HepG2 (cell line): Measurements from ENCODE around the gene RNASE11. TPM values are rescaled to one million over a fixed set of nuclear protein-coding genes. Genes with fewer than 3 reads are reported as not detected.

Experiments
- ATAC-seq: fragments of 200-7000 bp; cut with Tn5 transposase; 3 replicates; pipeline ENCODE4 v1.9.1; 2020; ENCODE audit warnings: mild to moderate bottlenecking, moderate library complexity
- BruUV-seq: library from RNA; stranded (reverse); fragments of 400-500 nt; replicated peaks from 2 replicates; lab custom pipeline; 2021; lab: Mats Ljungman, UMichigan
- CTCF ChIA-PET: fragments of 300-600 bp; formaldehyde crosslinking; extraction: SDS; loops from one replicate; lab custom pipeline; 2021; ENCODE audit warnings: low total read pairs, inconsistent platforms, low intra/inter-chr PET ratio; lab: Yijun Ruan, JAX
- POLR2A ChIA-PET: fragments of 350-600 bp; sonication (Branson Sonifier 250); formaldehyde crosslinking; loops from one replicate; lab custom pipeline; 2020; ENCODE audit warnings: antibody characterized with exemption, inconsistent platforms; lab: Yijun Ruan, JAX
- DNase-seq: peaks from one replicate; pipeline ENCODE4 v3.0.0-alpha.2; 2015; ENCODE audit warnings: low spot score
- FAIRE-seq: peaks from 3 replicates; lab custom pipeline; 2011; peaks lifted over from hg19 to GRCh38; lab: Jason Lieb, UNC
- H2AFZ ChIP-seq: one replicate; pipeline ENCODE4 v1.6.1; 2011; ENCODE audit warnings: low read length, inconsistent platforms
- H3K27ac ChIP-seq: fragments of 300-600 bp; 3 replicates; pipeline ENCODE4 v1.8.0; 2011; ENCODE audit warnings: mixed run types, mild to moderate bottlenecking, mixed read lengths, low read length, inconsistent platforms; ENCODE audit not compliant: insufficient read depth; ENCODE audit errors: extremely low read length
- H3K27me3 ChIP-seq, 2 experiments: fragments of 200-600 bp in 1 of 2; 2 replicates in 1 of 2; 3 replicates in 1 of 2; pipeline versions ENCODE4 v1.6.0 to v1.8.0; 2011; ENCODE audit warnings: low read length in 2 of 2, mild to moderate bottlenecking in 2 of 2, moderate library complexity in 2 of 2, inconsistent platforms in 1 of 2; ENCODE audit not compliant: insufficient read depth in 2 of 2, control insufficient read depth in 1 of 2
- H3K36me3 ChIP-seq, 2 experiments: fragments of 200-600 bp in 1 of 2; replicated peaks in 1 of 2; 2 replicates in 1 of 2; 3 replicates in 1 of 2; pipeline versions ENCODE4 v1.5.1 to v1.8.0; 2011; ENCODE audit warnings: low read length in 2 of 2, inconsistent platforms in 1 of 2; ENCODE audit not compliant: insufficient read depth in 2 of 2, control insufficient read depth in 1 of 2
- H3K4me1 ChIP-seq: 2 replicates; pipeline ENCODE4 v1.5.1; 2012; ENCODE audit warnings: low read length, inconsistent platforms; ENCODE audit not compliant: insufficient read depth
- H3K4me2 ChIP-seq: 2 replicates; pipeline ENCODE4 v1.6.0; 2011; ENCODE audit warnings: low read depth, low read length, inconsistent platforms
- H3K4me3 ChIP-seq, 3 experiments: fragments of 200-600 bp in 1 of 3; sonication (generic), shearing (Covaris generic) in 1 of 3; replicated peaks in 1 of 3; 2 replicates each; pipeline ENCODE4 v1.5.1; 2011 to 2016; ENCODE audit warnings: low read length in 3 of 3, inconsistent platforms in 2 of 3, low read depth in 2 of 3, mild to moderate bottlenecking in 2 of 3, control low read depth in 1 of 3, mixed read lengths in 1 of 3; ENCODE audit not compliant: insufficient read depth in 1 of 3
- H3K79me2 ChIP-seq: one replicate; pipeline ENCODE4 v1.6.1; 2011; ENCODE audit warnings: low read length, inconsistent platforms; ENCODE audit not compliant: insufficient read depth
- H3K9ac ChIP-seq: 2 replicates; pipeline ENCODE4 v1.6.0; 2011; ENCODE audit warnings: mild to moderate bottlenecking, low read depth, low read length, inconsistent platforms; ENCODE audit not compliant: insufficient read depth
- H3K9me3 ChIP-seq: 2 replicates; pipeline ENCODE4 v1.5.1; 2012; ENCODE audit warnings: mild to moderate bottlenecking, low read length
- H4K20me1 ChIP-seq: 2 replicates; pipeline ENCODE4 v1.6.0; 2011; ENCODE audit warnings: inconsistent platforms, mild to moderate bottlenecking, low read length, moderate library complexity; ENCODE audit not compliant: insufficient read depth
- CSRNP1 ChIP-seq: sonication (generic); formaldehyde crosslinking; IDR thresholded peaks from 2 replicates; pipeline ENCODE4 v1.8.1; 2023; ENCODE audit warnings: mild to moderate bottlenecking, missing genetic modification reagents
- DR1 ChIP-seq: sonication (generic); formaldehyde crosslinking; IDR thresholded peaks from 2 replicates; pipeline ENCODE4 v1.8.0; 2021; ENCODE audit warnings: mild to moderate bottlenecking, missing genetic modification reagents, inconsistent platforms
- FOXK1 ChIP-seq: sonication (generic); formaldehyde crosslinking; IDR thresholded peaks from 2 replicates; pipeline ENCODE4 v1.4.0; 2020; ENCODE audit warnings: low read depth, missing genetic modification reagents, borderline replicate concordance
- SNAPC2 ChIP-seq: sonication (generic); formaldehyde crosslinking; IDR thresholded peaks from 2 replicates; pipeline ENCODE4 v1.8.1; 2022; ENCODE audit warnings: mild to moderate bottlenecking, missing genetic modification reagents
- TEAD3 ChIP-seq: optimal IDR thresholded peaks from 2 replicates; pipeline ENCODE3; 2016; ENCODE audit warnings: borderline replicate concordance
- ZNF7 ChIP-seq: IDR thresholded peaks from 2 replicates; pipeline ENCODE4 v1.6.1; 2016; ENCODE audit warnings: missing biosample characterization, missing genetic modification reagents
- WGBS: methylation state at CpG from one replicate; pipeline ENCODE4 v1.1.6; 2017; ENCODE audit warnings: low lambda C conversion rate; 5-methylcytosine and 5-hydroxymethylcytosine counted together
- in situ Hi-C: cut with HindIII; loops from 2 replicates; pipeline ENCODE4 v1.10.0; 2017; ENCODE audit warnings: low pct_unique_long_range_greater_than_20kb; ENCODE audit not compliant: extremely low pct_ligation_motif_present
- intact Hi-C: fragments of 100-400 bp; cut with micrococcal nuclease; formaldehyde crosslinking; loops from one replicate; pipeline ENCODE4 v1.10.0; 2022; ENCODE audit not compliant: unreplicated experiment
- polyA plus RNA-seq, 8 experiments: library from polyadenylated mRNA; depleted of rRNA in 3 of 8; stranded (reverse) in 7 of 8; unstranded in 1 of 8; fragments of >200 nt; fragmentation: Illumina TruSeq in 4 of 8; extraction: Trizol in 4 of 8; gene quantifications; 2 replicates each; pipeline versions ENCODE4 v1.2.1 to v1.2.3, GENCODE V29; 2011 to 2016; ENCODE audit warnings: low read depth in 4 of 8, missing spikeins in 1 of 8, mixed read lengths in 1 of 8; ENCODE audit not compliant: insufficient read depth in 1 of 8
- total RNA-seq, 5 experiments: library from RNA; depleted of rRNA; stranded (reverse); fragments of >200 nt; fragmentation: Illumina TruSeq; extraction: Trizol; gene quantifications; 2 replicates each; pipeline ENCODE4 v1.2.3, GENCODE V29; 2016; ENCODE audit warnings: low read depth in 1 of 5

The RNASE11 gene
- total and polyA plus RNA-seq, 2 of the 13 experiments (the other 11 are each of a cell fraction or from before 2014, with no cell fraction given) = not detected

GRCh38 chr14:20628063-20628854 lies 40.5 kb upstream of the RNASE11 start:
- Histone ChIP-seq H3K27ac (no peak overlapping the region), H3K79me2 (no peaks in the 10 kb centered on the region), H3K9ac (no peak overlapping the region), H3K36me3 (no peaks in the 10 kb centered on the region)
- ATAC-seq = no peak
- TF ChIP-seq SNAPC2 (0 out of 2 replicates have a peak, but pooled peaks have one; percentile 36), FOXK1 (CRISPR knock-in tag) (no peak), TEAD3 (CRISPR knock-in tag) (peak; percentile 76), ZNF7 (CRISPR knock-in tag) (peak; percentile 90), CSRNP1 (CRISPR knock-in tag) (no peak), DR1 (CRISPR knock-in tag) (no peak)
- TF ChIP-seq, all 625 proteins: peak for 3
- DNase-seq (no peak), FAIRE-seq (no peak)
- no TSS peak for BruUV-seq
- H4K20me1 ChIP-seq = no peaks in the 10 kb centered on the region
- in situ Hi-C loops = no loop called here
- H3K27me3 ChIP-seq = no peaks in the 10 kb centered on the region; a peak in 1 of 5 replicates
- intact Hi-C loops = no loop called here
- no peaks in the 10 kb centered on the region for H3K9me3 ChIP-seq
- CTCF ChIA-PET = no interaction called here
- H3K4me3 ChIP-seq = peak overlapping the region in 1 of 3 experiments; percentile 19; a peak in 2 of 6 replicates
- peak overlapping the region; percentile 46 for H3K4me2 ChIP-seq
- H2AFZ ChIP-seq = no peak overlapping the region
- POLR2A ChIA-PET = interaction anchor here (1.6 kb wide), 1 partner anchor 12 kb away, joined by 3 read pairs; no protein-coding TSS in a partner anchor
- 11% methylated on average over 10 of the region's 10 CpGs for WGBS
- H3K4me1 ChIP-seq = peaks cover 66% of the 10 kb centered on the region
